ENCODE measurements around the gene RPRD1B.
"Not testable (repeated sequence)": the region's sequence is repeated elsewhere in the genome, so short reads cannot be mapped to it uniquely, and the experiment has no call there.

Gene RPRD1B

DNA sequence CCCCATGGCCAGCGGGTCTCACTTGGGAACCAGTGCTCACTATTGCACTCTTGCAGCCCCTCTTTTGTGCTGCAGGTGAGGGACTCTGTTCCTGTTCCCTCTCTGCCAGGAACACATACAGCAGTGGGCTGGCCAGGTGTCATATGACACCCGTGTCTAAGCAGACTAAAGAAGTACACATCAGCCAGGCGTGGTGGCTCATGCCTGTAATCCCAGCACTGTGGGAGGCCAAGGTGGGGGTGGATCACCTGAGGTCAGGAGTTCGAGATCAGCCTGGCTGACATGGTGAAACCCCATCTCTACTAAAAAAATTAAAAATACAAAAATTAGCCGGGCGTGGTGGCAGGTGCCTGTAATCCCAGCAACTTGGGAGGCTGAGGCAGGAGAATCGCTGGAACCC, 74.4 kb downstream of the RPRD1B start:
- DNase-seq = not testable (repeated sequence)

GRCh38 chr20:38108438-38108985, 75.0 kb downstream of the RPRD1B start:
- peak; percentile 83 for DNase-seq

- peak; percentile 94 for DNase-seq
Measured at GRCh38 chr20:38108986-38109541, 75.5 kb downstream of the RPRD1B start.

DNA sequence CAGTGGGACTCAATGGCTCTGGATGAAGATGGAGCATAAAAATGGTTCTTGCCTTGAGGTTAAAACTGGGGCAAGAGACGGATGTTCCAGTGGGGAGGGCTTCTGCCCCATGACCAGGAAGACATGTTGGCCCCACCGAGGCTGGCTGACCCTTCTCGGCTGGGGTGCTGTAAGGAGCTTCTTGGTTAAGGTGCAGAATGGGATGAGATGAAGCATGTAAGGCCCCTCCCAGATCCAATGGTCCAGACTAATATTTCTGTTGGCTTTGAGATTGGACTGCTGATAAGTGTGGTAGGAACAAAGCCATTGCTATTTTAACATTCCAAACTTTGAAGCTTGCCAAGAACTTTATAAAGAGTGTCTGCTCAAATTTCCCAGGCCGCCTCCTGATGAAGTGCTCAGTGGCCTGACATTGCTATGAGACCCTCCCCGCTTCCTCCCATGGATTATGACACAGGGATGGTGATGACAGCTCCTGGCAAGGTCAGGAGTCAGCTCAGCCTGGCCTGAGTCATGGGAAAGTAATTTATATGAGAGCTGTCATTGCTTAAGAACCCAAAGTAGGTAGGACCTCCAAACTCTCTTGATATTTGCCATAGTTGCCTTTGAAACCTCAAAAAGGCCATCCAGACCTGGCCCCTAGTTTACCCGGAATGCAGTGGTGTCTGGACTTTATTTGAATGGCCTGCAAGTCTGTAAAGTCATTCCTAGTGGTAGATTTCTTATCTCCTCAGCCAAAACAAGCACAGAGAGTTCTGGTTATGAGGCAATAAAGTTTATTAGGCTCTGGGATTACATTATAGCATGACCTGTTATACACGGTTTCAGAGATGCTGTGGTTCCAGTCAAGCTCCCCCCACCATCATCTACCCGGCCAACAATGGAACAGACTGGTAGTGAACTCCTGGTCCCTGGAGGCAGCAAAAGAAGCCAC, 76.3 kb downstream of the RPRD1B start:
- peak; percentile 100 for DNase-seq

- DNase-seq = no peak
Measured at GRCh38 chr20:38110525-38111178, 77.1 kb downstream of the RPRD1B start.

GRCh38 chr20:38111366-38112232, 78.1 kb downstream of the RPRD1B start:
- DNase-seq = no peak

DNA sequence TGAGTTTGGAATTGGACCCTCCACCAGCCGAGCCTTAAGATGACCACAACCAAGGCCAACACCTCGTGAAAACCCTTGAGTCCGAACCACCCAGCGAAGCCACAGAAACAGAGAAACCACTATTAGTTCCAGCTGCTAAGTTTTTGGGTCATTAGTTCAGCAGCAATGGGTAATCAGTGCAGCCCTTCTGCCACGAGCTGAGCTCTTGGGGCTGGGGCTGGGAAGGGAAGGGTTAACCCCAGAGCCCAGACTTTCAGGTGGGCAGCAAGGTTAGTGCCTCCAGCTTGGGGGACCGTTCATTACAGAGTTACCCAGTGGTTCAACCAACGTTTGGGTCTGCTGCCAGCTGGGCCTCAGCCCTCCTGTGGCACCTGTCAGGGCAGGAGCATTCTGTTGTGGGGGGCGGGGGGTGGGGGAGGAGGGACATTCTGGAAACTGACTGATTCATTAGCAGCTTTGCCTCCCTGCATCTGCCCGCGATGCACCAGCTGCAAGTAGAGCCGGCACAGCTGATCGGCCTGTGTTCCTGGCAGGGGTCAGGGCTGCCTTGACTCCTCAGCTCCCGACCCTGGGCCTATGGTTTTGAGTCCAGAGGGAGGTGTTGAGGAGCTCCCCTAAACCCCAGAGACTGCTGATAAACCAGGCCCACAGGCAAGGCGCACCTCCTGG, 78.8 kb downstream of the RPRD1B start:
- DNase-seq = no peak

DNA sequence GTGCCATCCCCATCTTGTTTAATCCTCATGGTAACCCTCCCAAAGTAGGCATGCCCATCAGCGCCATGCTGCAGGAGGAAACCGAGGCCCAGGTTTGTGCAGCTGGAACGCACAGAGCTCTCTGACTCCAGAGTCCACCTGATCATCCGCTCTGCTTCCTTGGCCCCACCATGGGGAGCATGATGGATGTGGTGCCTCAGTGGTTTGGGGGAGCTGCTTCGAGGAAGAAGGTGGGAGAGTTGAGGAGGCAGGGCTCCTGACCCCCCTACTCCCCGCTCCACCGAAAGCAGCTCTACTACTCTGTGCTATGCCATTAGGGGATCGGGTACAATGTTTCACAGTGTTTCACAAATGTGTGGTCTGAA, 79.4 kb downstream of the RPRD1B start:
- DNase-seq = no peak

GRCh38 chr20:38113401-38114325, 80.1 kb downstream of the RPRD1B start:
- DNase-seq = peak; percentile 14

DNA sequence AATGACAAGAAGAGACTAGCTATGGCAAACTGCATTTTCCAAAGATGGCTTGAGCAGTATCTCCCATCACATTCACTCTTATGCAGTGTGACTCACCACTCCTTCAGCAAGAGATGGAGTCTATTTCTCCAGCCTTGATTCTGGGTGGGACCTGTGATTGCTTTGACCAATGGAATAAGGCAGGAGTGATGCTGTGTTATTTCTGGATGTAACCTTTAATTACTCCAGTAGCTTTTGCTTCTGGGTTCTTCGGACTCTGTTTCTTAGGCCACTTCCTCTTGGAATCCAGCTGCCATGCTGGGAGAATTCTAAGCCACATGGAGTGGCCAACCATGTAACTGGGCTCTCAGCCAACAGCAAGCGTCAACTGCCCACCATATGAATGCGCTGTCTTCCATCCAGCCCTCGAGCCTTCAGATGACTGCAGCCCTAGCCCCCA, 80.8 kb downstream of the RPRD1B start:
- DNase-seq = peak; percentile 49

DNA sequence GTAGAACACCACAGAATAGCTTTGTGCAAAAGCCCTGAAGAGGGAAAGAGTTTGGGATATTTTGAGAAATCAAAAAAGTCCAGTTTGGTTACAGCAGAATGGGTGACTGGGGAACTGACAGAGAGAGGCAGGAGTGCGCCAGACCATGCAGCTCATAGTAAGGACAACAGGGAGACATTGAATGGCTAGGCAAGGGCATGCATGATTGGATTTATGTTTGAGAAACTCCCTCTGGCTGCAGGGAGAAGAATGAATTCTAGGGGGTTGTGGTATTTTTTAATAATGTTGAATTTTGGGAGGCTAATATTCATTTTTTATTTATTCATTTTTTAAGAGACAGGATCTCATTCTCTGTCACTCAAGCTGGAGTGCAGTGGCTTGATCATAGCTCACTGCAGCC, 81.7 kb downstream of the RPRD1B start:
- no peak for DNase-seq

DNA sequence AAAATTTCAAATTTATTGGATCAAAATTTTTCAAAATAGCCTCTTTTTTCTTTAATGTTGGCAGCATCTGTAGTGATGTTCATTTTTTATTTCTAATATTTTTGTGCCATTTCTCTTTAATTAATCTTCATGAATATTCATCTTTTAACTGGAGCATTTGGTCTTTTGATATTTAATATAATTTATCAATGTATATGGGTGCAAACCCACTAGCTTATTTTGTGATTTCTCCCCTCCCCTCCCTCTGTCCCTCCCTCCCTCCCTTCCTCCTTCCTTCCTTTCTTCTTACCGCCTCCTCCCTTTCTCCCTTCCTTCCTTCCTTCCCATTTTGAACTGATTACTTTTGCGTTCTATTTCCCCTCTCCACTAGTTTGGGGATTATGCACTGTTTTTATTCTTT, 82.3 kb downstream of the RPRD1B start:
- no peak for DNase-seq

DNA sequence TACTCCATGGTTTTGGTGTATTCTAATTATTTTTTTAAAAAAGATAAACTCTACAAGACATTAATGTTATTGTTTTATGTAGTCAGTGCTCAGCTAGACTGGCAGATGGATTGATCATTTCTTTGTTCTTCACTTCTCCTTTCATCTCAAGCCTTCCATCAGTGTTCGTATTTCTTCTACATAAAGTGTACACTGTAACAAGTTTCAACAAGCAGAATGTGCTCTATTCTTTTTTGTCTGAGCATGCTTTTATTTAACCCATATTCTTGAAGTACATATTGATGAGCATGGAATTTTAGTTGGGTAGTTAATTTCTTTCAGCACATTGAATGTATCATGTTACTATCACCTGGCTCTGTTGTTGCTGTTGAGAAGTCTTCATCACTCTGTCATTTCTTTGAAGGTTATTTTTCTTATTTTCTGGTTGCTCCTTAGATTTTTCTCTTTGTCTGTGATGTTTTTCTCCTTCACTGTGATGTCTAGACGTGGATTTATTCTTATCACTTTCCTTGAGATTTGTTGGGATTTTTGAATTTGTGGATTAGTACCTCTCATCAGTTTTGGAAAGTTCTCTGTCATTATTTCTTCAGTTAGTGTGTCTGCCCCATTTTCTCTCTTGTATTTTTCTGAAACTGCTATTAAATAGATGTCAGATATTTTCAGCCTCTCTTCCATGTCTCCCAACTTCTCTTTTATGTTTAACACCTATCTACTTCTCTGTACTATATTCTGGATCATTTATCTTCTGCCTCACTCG, 83.0 kb downstream of the RPRD1B start:
- DNase-seq = no peak

GRCh38 chr20:38117205-38117604, 83.7 kb downstream of the RPRD1B start:
- no peak for DNase-seq

GRCh38 chr20:38117635-38118034, 84.1 kb downstream of the RPRD1B start:
- peak; percentile 78 for DNase-seq

GRCh38 chr20:38119446-38119845, 85.9 kb downstream of the RPRD1B start:
- DNase-seq = no peak

DNA sequence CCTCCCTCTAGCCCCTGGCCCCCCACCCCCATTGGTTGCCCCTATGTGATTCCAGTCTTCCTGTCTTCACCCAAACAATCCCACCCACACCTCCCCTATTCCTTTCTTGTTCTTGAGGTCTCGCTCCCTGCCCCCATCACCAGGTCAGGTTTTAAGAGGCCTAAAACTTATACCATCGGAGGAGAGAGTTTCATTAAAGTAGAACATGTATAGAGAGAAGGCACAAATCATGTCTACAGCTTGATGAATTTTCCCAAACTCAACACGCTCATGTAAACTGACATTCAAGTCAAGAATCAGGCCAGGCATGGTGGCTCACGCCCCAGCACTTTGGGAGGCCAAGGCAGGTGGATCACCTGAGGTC, 87.1 kb downstream of the RPRD1B start:
- no peak for DNase-seq

- no peak for DNase-seq
Measured at GRCh38 chr20:38121741-38122140, 88.2 kb downstream of the RPRD1B start.

DNA sequence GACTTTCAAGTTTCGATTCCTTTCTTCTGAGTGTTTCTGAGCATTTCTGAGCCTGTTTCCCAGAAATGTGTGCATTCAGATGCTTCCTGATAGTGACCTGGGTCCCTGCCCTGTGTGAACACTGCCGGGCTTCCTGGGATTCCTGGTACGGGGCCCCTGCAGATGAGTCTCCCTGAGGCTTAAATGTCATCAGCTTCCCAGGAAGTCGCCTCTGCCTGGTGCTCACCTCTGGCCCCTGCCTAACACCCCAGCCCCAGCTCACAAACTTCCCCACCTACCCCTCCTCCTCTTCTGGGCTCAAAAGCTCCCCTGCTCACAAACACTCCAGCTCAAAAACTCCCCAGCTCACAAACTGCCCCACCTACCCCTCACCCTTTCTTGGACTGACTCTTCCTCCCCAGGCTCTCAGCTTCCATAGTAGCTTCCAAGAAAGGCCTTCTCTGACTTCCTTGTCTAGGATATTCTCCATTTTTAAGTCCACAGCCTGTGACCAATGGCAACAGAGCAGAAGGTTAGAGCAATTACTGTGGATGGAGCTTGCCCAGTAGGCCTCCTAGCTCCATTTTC, 89.6 kb downstream of the RPRD1B start:
- DNase-seq = peak; percentile 42

All from fibroblast of skin of abdomen (primary cell).